LNCAP (cell line): ENCODE data around the gene YBX2.

Experiments used
- TF ChIP-seq, protein P1 (sequence below): fragments of 450-650 bp; IDR thresholded peaks from 2 replicates; pipeline ENCODE4 v1.5.1; 2017; ENCODE audit warnings: mild to moderate bottlenecking

The YBX2 gene

DNA sequence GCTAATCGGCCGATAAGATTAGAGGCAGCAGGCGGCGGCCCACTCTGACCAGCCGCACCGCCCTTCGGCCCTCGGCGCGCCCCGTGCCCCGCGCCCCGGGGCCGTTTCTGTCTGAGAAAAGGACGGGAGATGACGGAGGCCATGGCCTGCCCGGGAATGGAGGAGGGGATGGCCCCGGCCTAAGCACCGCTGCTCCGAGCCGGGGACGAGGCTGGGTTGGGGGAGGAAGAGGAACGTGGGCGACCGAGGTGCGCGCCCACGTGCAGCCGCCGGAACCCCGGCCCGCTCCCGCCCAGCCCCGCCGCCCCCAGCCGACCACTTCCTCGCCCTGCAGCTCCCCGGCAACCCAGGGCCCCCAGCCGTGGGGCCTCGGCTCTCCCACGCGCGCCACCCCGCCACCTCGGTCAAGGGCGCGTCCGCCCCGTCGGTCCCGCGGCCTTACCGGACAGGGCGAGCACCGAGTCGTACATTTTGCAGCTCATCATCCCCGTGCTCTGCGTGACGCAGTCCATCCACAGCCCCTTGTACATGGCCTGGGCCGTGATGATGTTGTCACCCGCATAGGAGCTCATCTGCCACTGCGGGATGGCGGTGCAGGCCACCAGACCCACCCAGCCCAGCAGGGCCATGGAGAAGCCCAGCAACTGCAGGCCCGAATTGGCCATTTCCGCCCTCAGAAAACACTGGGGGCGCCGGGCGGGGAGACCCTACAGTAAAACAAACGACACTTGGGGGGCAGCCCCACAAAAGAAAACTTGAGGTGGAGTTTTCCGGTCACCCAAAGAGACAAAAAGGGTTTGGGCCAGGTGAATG, 32.9 kb downstream of the YBX2 start:
- TF ChIP-seq, protein P1, sequence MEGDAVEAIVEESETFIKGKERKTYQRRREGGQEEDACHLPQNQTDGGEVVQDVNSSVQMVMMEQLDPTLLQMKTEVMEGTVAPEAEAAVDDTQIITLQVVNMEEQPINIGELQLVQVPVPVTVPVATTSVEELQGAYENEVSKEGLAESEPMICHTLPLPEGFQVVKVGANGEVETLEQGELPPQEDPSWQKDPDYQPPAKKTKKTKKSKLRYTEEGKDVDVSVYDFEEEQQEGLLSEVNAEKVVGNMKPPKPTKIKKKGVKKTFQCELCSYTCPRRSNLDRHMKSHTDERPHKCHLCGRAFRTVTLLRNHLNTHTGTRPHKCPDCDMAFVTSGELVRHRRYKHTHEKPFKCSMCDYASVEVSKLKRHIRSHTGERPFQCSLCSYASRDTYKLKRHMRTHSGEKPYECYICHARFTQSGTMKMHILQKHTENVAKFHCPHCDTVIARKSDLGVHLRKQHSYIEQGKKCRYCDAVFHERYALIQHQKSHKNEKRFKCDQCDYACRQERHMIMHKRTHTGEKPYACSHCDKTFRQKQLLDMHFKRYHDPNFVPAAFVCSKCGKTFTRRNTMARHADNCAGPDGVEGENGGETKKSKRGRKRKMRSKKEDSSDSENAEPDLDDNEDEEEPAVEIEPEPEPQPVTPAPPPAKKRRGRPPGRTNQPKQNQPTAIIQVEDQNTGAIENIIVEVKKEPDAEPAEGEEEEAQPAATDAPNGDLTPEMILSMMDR, result no peak

DNA sequence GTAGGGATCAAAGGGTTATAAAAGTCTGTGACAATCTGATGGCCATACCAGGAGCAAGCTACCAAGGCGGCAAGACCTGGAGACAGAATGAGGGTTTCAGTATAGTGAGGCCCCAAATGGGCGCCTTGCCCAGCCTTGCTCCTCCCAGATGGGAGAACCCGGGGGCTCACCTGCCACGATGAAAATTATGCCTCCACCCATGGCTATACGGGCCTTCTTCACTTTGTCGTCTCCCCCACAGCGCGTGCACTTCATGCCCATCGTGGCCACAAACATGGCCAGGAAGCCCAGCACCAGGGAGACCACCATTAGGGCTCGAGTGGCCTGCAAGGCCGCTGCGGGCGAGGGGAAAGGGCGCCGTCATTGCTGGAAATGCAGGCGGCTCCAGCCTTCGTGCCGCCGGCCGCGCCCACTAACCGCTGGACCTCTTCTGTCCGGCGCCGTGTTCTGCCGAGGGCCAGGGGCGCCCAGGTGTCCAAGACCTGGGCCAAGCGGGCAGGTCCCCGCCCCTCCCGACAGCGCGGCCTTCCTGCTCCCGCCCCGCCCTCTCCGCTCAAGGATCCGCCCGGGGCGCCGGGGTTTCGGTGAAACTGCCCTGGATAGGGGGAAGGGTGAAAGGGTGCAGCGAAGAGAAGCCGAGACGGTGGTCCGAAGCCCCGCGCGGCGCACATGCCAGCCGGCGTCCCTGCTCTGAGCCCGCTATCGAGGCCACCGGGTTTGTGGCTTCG, 33.6 kb downstream of the YBX2 start:
- TF ChIP-seq, protein P1, result no peak

DNA sequence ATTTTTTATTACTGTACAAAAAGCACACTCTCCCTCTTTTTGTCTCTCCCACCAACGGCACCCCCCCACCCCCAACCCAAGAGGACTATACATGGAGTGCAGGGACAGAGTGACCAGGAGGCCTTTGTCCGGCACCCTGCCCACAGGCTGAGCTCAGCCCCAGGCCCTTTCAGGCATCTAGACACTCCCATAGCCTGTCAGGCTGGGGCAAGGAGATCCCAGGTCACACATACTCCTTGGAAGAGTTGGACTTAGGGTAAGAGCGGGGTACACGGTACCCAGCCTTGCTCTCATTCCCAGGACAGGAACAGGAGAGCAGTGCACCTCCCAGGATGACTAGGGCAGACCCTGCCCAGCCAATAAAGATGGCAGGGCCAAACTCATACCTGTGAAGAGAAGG, 34.3 kb downstream of the YBX2 start:
- TF ChIP-seq, protein P1, result no peak

DNA sequence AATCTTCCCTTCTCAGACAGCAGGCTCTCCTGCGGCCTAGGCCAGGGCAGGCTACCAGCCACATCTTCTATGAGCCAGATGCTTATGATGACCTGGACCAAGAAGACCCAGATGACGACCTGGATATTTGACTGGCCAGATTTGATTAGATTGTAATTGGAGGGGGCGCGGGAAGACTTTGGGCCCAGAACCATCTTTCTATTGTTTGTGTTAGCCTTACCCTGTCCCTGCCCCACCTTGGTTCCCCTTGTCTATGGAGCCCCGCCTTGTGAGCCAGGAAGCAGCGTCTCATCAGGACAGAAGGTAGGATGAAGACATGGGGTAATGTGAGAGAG, 34.9 kb downstream of the YBX2 start:
- TF ChIP-seq, protein P1, result no peak

DNA sequence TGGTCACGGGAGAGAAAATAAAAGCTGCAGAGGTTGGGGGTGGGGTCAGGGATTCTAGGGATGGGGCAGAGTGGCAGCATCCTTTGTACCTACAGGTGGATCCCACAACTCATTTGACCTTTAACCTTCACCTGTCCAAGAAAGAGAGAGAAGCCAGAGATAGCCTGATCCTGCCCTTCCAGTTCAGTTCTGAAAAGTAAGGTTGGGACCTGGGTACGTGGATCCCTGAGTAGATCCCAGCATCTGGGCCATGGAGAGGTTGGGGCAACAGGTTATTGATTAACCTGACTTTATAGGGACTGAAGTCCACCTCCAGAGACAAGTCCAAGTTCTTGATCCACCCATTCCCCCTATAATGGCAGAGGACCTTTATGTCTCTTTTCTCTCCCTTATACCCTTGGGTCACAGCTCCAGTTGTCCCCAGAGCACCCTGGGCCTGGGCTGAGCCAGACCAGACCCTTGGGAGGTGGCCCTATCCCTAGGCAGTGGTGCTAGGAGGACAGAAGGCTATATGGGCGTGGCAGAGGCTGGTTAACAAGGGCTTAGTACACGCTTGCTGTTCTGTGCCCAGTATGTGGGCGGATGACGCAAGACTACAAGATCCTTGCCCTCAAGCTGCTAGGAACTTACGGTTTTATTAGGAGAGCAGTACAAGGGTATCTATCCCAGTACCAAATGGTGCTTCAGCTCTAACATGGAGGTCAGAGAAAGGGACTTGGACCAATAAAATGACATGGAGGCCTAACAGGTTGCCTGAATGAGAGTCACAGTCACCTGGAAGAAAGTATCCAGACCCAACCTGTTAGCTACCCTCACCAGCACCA, 35.5 kb downstream of the YBX2 start:
- TF ChIP-seq, protein P1, result no peak

DNA sequence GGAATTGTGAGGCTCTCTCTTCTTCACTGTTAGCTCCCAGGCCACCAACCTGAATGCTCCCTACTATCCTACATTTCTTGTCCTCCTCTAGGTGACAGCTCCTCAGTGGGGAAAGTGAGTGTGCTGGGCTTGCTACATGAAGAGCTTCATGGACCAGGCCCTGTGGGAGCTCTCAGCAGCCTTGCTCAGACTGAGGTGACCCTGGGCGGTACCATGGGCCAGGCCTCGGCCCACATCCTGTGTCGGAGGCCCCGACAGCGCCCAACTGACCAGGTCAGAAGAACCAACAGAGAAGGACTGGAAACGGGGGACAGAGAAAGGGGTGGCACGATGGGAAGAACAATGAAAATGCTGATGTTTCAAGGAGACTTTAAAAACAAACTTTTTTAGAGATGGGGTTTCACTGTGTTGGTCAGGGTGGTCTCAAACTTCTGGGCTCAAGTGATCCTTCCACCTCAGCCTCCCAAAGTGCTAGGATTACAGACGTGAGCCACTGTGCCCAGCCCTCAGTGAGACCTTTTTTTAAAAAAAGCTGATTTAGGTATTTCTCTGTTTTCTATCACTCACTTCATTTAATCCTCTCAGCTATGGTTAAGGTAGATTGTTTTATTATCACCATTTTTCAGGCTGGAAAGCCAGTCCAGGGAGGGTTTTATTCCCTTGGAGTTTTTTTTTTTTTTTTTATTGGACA, 37.5 kb downstream of the YBX2 start:
- TF ChIP-seq, protein P1, result no peak

DNA sequence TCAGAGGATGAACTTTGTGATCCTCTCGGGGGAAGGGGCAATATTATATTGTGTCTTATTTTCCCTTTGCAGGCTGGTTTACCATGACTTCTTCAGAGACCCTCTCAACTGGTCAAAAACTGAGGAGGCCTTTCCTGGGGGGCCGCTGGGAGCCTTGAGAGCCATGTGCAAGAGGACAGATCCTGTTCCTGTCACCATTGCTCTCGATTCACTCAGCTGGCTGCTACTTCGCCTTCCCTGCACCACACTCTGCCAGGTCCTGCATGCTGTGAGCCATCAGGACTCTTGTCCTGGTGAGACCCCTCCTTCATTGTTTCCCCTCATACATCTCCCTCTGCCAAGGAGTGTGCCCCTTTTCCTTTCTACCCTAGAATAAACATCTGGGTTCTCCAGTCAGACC, 39.9 kb downstream of the YBX2 start:
- TF ChIP-seq, protein P1, result no peak
